Lung (tissue), 12 donors: ENCODE data around the gene CDKN2A. TPM values are rescaled to one million over a fixed set of nuclear protein-coding genes. Genes with fewer than 3 reads are reported as not detected.
A peak's percentile ranks its signal among the peaks of the same experiment; 100 is the strongest.

Experiments used
- ATAC-seq: fragments of 200-7000 bp; cut with Tn5 transposase; one replicate; pipeline ENCODE4 v1.9.1; 2020; ENCODE audit warnings: moderate number of reproducible peaks; ENCODE audit not compliant: insufficient read depth, low FRiP score
- DNase-seq, 3 donors: peaks; one replicate each; pipeline ENCODE4 v3.0.0-alpha.2; 2013 to 2017
- H3K27ac ChIP-seq, 2 donors: one replicate each; pipeline ENCODE4 v1.5.1; 2013; ENCODE audit warnings: mild to moderate bottlenecking in 2 of 2, moderate library complexity in 2 of 2, control low read depth in 1 of 2, inconsistent platforms in 1 of 2, low read depth in 1 of 2, low read length in 1 of 2
- H3K27me3 ChIP-seq, 3 donors: one replicate each; pipeline ENCODE4 v1.5.1; 2013; ENCODE audit warnings: low read length in 2 of 3; ENCODE audit not compliant: control insufficient read depth in 3 of 3, insufficient read depth in 3 of 3
- H3K36me3 ChIP-seq, 4 donors: one replicate each; pipeline ENCODE4 v1.5.1; 2013; ENCODE audit warnings: low read length in 4 of 4, mild to moderate bottlenecking in 1 of 4, moderate library complexity in 1 of 4; ENCODE audit not compliant: control insufficient read depth in 4 of 4, insufficient read depth in 4 of 4
- H3K4me1 ChIP-seq, 5 donors: one replicate each; pipeline ENCODE4 v1.5.1; 2013; ENCODE audit warnings: low read length in 5 of 5, mild to moderate bottlenecking in 2 of 5, moderate library complexity in 1 of 5; ENCODE audit not compliant: control insufficient read depth in 5 of 5, insufficient read depth in 5 of 5
- H3K4me3 ChIP-seq: one replicate; pipeline ENCODE4 v1.5.1; 2013; ENCODE audit warnings: mild to moderate bottlenecking, control low read depth, moderate library complexity
- H3K9ac ChIP-seq, 2 donors: one replicate each; pipeline ENCODE4 v1.5.1; 2013; ENCODE audit warnings: low read length in 2 of 2, control low read depth in 1 of 2; ENCODE audit not compliant: insufficient read depth in 1 of 2
- H3K9me3 ChIP-seq, 4 donors: one replicate each; pipeline ENCODE4 v1.5.1; 2013; ENCODE audit warnings: low read length in 3 of 4, mild to moderate bottlenecking in 1 of 4, moderate library complexity in 1 of 4; ENCODE audit not compliant: control insufficient read depth in 4 of 4, insufficient read depth in 3 of 4
- WGBS, 2 donors: extraction: QIAGEN DNeasy Blood & Tissue Kit; methylation state at CpG; one replicate each; pipeline ENCODE4 v1.1.7; 2013; 5-methylcytosine and 5-hydroxymethylcytosine counted together
- polyA plus RNA-seq, 2 donors: library from polyadenylated mRNA; stranded (reverse); fragments of 200-250 nt; gene quantifications; one replicate each; pipeline ENCODE4 v1.2.1, GENCODE V29; 2013
- total RNA-seq, 2 donors: library from RNA; depleted of rRNA in 1 of 2; stranded (reverse); fragments of >200 nt in 1 of 2; gene quantifications; one replicate each; pipeline ENCODE4 v1.2.1, GENCODE V29; 2014 to 2021
- TF ChIP-seq, protein P1 (sequence below): IDR thresholded peaks from 2 replicates; pipeline ENCODE4 v1.5.1; 2012; ENCODE audit warnings: mild to moderate bottlenecking; ENCODE audit errors: control extremely low read depth, extremely low read depth
- donor health status: control.
- donor health status: control.
- donor health status: Bipolar disorder and iron deficiency.
- donor health status: healthy.
- donor health status: DM: yes; HTN: yes; CAD: no.

The CDKN2A gene
- total and polyA plus RNA-seq, 4 donors = 0.54 to 4.8 (median 1.1) TPM

DNA sequence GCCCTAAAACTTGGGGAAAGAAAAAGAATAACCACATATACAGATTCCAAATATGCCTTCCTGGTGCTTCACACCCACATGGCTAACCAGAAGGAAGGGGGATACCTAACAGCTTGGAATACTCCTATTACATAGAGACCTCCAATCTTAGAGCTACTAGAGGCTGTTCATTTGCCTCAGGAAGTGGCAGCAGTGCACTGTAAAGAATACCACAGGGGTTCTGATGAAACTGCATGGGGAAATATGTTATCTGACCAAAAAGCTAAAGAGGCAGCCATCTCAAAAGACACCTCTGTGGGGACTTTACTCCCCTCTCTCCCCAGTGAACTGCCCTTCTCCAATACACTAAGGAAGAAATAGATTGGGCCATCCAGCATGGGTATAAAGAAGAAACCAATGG lies 66.4 kb downstream of the CDKN2A start:
- Histone ChIP-seq H3K27me3 (no peaks in the 10 kb centered on the region), H3K27ac (no peak overlapping the region), H3K36me3 (peaks cover 0 to 6% (median 4%) of the 10 kb centered on the region in 4 donors), H3K9me3 (no peaks in the 10 kb centered on the region), H3K4me1 (no peaks in the 10 kb centered on the region), H3K9ac (no peak overlapping the region), H3K4me3 (no peak overlapping the region)
- DNase-seq (no peak), ATAC-seq (no peak)
- TF ChIP-seq, protein P1, sequence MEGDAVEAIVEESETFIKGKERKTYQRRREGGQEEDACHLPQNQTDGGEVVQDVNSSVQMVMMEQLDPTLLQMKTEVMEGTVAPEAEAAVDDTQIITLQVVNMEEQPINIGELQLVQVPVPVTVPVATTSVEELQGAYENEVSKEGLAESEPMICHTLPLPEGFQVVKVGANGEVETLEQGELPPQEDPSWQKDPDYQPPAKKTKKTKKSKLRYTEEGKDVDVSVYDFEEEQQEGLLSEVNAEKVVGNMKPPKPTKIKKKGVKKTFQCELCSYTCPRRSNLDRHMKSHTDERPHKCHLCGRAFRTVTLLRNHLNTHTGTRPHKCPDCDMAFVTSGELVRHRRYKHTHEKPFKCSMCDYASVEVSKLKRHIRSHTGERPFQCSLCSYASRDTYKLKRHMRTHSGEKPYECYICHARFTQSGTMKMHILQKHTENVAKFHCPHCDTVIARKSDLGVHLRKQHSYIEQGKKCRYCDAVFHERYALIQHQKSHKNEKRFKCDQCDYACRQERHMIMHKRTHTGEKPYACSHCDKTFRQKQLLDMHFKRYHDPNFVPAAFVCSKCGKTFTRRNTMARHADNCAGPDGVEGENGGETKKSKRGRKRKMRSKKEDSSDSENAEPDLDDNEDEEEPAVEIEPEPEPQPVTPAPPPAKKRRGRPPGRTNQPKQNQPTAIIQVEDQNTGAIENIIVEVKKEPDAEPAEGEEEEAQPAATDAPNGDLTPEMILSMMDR = no peak

DNA sequence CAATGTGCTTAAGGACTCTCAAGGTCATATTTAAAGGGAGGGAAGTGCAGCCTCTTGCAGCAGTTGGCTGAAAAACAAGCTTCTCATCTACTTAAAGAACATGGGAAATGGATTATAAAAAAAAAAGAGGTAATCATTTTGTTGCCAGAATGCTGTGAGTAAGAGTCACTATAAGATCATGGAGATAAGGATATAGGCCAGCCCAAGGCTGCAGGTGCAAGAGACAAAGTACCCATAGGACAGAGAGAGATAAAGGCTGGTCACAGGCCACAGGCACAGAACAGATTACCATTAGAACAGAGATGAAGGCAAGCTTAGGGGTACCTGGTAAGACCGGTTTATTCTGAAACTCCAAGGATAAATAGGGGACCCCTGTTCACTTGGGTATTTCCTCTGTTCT lies 70.5 kb downstream of the CDKN2A start:
- Histone ChIP-seq H3K9ac (no peak overlapping the region), H3K9me3 (no peaks in the 10 kb centered on the region), H3K27me3 (no peaks in the 10 kb centered on the region), H3K4me3 (no peak overlapping the region), H3K27ac (no peak overlapping the region), H3K36me3 (no peaks in the 10 kb centered on the region), H3K4me1 (peaks cover 0 to 4% (median 0%) of the 10 kb centered on the region in 5 donors)
- ATAC-seq = no peak
- no peak for DNase-seq
- 96 to 97% methylated on average over 1 of the region's 1 CpG for WGBS, 2 donors
- TF ChIP-seq, protein P1 = no peak

DNA sequence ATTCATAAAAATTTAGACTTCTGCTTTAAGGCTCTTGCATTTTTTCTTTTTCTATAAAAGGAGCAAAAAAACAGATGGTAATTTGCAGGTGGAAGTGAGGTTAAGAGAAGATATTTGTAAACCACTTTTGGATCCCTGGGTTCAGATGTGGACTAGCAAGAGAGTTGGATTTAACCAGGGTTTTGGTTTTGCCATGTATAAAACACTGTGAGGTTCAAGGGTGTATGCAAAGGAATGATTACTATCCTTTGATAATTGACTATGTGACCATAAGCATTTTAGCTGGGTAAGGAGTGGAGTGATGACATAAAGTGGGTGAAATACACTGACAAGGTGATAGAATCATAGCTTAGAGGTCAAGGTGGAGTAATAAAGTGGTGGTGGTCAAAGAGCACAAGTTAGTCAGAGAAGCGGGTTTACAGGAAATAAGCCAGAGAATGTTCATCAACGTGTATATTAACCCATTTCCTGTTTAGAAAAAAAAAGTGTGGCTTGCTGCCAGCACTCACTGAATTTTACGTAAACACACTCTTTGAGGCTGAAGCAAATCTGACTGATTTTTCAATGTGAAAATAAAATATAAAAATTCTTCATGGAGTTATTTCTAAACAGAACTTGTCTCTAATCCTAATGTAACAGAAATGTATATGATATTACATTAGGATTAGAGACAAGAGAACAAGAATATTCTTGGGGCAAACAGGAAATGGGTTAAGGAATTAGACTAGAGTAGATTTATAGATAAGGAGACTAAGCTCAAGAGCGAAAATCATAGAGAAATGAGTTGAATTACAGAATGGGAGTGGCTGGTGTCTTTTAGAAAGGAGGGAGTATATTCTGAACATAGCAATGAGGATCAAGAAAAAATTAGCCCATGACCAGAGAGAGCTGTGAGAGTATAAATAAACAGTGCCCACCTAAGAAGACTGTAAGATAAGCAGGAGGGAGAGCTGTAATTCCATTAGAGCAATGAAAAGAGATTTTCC lies 74.5 kb downstream of the CDKN2A start:
- Histone ChIP-seq H3K4me3 (no peak overlapping the region), H3K9ac (no peak overlapping the region), H3K27ac (no peak overlapping the region), H3K36me3 (no peaks in the 10 kb centered on the region), H3K27me3 (no peaks in the 10 kb centered on the region), H3K4me1 (peaks cover 0 to 4% (median 0%) of the 10 kb centered on the region in 5 donors), H3K9me3 (no peaks in the 10 kb centered on the region)
- TF ChIP-seq, protein P1 = no peak
- DNase-seq (peak in 2 of 3 donors; percentile 54 to 72), ATAC-seq (no peak)
- WGBS, 2 donors = 6 to 7% methylated on average over 4 of the region's 4 CpGs

Other genes with a start within 250 kb of the CDKN2A start
- gene MTAP, start 191.8 kb downstream of the CDKN2A start, total RNA-seq = 10 to 100 TPM; 26.4 to 31.5 TPM
- gene MTAP, start 191.8 kb downstream of the CDKN2A start, polyA plus RNA-seq = 10 to 100 TPM in 1 of 2 donors, 1 to 10 TPM in 1; 10.0 to 11.1 TPM
- gene CDKN2B-AS1, start 399 bp upstream of the CDKN2A start, total RNA-seq = 1 to 10 TPM in 1 of 2 donors, under 1 TPM in 1; 0.57 to 1.2 TPM
- under 1 TPM; 0.32 to 0.61 TPM for gene CDKN2B-AS1, start 399 bp upstream of the CDKN2A start, polyA plus RNA-seq
- gene CDKN2B, start 14.9 kb upstream of the CDKN2A start, total RNA-seq = 10 to 100 TPM in 1 of 2 donors, 1 to 10 TPM in 1; 5.5 to 16.1 TPM
- gene CDKN2B, start 14.9 kb upstream of the CDKN2A start, polyA plus RNA-seq = 10 to 100 TPM in 1 of 2 donors, 1 to 10 TPM in 1; 9.3 to 13.1 TPM